GM13977 (cell line): Measurements from ENCODE around the gene CIRBP.

Experiments used
- DNase-seq: peaks from one replicate; pipeline ENCODE4 v3.0.0; 2012; ENCODE audit warnings: low spot score
- in situ Hi-C: fragments of 300-500 bp; cut with MboI; formaldehyde crosslinking; loops from one replicate; pipeline ENCODE4 v1.12.0; 2022; ENCODE audit warnings: low sequenced_read_pairs, low pct_unique_long_range_greater_than_20kb, mixed read lengths, inconsistent platforms; ENCODE audit not compliant: unreplicated experiment
- TF ChIP-seq, protein P1 (sequence below): IDR thresholded peaks from 2 replicates; pipeline ENCODE4 v1.5.1; 2012; ENCODE audit warnings: mild to moderate bottlenecking, control low read depth; ENCODE audit not compliant: insufficient read depth; ENCODE audit errors: extremely low read depth, missing control alignments

The CIRBP gene

DNA sequence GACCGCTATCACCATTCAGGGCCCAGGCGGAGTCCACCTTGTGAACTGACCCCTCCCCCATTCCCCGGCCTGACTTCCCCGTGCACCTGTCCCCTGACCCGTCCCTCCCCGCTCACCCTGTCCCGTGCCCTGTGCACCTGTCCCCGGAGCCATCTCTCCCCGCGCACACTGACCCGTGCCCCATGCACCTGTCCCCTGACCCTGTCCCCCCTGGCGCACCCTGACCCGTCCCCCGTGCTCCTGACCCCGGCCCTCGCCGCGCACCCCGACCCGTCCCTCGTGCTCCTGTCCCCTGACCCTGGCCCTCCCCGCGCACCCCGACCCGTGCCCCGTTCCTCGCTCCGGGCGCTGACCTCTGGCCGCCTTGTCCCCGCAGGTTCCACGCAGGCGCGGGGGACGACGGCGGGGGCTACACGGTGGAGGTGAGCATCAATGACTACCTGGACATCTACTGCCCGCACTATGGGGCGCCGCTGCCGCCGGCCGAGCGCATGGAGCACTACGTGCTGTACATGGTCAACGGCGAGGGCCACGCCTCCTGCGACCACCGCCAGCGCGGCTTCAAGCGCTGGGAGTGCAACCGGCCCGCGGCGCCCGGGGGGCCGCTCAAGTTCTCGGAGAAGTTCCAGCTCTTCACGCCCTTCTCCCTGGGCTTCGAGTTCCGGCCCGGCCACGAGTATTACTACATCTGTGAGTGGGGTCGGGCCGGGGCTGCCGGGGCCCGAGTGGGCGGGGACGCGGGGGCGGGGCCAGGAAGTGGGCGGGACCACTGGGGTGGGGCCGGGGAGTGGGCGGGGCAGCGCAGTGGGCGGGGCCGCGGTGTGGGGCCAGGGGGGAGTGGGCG, 26.3 kb downstream of the CIRBP start:
- in situ Hi-C loops, result loop anchor here (25.0 kb wide), 1 partner anchor 92 kb away; the partner anchor contains the start of gene NDUFS7
- TF ChIP-seq, protein P1, sequence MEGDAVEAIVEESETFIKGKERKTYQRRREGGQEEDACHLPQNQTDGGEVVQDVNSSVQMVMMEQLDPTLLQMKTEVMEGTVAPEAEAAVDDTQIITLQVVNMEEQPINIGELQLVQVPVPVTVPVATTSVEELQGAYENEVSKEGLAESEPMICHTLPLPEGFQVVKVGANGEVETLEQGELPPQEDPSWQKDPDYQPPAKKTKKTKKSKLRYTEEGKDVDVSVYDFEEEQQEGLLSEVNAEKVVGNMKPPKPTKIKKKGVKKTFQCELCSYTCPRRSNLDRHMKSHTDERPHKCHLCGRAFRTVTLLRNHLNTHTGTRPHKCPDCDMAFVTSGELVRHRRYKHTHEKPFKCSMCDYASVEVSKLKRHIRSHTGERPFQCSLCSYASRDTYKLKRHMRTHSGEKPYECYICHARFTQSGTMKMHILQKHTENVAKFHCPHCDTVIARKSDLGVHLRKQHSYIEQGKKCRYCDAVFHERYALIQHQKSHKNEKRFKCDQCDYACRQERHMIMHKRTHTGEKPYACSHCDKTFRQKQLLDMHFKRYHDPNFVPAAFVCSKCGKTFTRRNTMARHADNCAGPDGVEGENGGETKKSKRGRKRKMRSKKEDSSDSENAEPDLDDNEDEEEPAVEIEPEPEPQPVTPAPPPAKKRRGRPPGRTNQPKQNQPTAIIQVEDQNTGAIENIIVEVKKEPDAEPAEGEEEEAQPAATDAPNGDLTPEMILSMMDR, result no peak
- DNase-seq, result peak; percentile 84

DNA sequence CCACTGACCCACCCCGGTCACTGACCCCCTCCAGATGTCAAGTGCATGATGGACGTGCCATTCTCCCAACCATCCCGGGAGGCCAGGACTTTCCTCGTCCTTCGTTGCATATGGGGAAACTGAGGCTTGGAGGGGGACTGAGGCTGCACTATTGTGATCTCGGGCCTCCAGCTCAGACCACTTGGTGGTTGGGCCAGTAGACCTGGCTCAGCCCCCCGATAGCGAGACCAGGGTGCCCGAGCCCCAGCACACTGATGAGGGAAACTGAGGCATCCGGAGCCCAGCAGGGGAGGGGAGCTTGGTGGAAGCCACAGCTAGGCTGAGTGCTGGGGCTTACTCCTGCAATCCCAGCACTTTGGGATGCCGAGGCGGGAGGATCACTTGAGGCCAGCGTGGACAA, 26.9 kb downstream of the CIRBP start:
- TF ChIP-seq, protein P1, result no peak
- no peak for DNase-seq
- in situ Hi-C loops, result loop anchor here (25.0 kb wide), 1 partner anchor 91 kb away; the partner anchor contains the start of gene NDUFS7

DNA sequence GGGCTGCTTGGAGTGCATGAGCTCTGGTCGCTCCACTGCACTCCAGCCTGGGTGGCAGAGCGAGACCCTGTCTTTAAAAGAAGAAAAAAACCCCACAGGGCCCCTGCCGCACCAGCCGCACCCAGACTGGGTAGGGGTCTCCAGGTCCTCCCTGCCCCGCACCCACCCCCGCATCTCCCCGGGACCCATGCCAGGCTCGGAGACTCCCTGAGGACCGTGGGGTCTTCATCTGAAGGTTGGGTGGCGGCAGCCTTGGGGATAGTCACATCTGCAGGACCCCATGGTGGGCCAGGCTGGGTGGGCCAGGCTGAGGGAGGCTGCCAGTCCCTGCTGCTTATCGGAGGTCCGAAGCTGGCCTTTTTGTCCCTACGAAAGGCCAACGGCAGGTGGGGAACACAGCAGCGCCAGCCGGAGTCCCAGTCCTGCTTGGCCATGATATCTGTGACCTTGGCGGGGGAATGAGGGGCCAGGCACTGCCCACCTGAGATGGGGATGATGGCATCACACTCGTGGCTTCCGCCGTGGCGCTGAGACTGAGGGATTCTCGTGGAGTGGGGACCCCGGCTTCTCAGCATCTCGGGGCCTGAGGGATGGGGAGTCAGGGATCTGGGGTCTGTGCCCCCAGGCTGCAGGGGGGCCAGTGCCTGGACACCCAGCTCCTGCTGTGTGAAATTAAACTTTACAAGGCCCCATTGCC, 27.6 kb downstream of the CIRBP start:
- in situ Hi-C loops, result loop anchor here (25.0 kb wide), 1 partner anchor 91 kb away; the partner anchor contains the start of gene NDUFS7
- no peak for DNase-seq
- TF ChIP-seq, protein P1, result no peak

DNA sequence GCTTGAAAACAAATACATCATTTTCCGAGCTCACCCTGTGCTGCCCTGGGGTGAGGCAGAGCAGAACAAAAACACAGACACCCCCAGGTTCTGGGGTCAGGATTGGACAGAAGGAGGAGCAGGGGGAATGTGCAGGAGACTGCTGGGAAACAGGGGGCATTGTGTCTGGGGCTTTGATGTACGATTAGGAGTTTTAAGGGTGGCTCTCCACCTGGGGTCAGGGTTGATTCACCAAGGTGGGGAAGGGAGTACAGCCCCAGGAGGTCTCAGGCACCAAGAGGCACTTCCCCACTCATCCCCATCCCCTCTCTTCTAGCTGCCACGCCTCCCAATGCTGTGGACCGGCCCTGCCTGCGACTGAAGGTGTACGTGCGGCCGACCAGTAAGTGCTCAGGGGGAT, 29.1 kb downstream of the CIRBP start:
- in situ Hi-C loops, result loop anchor here (25.0 kb wide), 1 partner anchor 89 kb away; the partner anchor contains the start of gene NDUFS7
- DNase-seq, result no peak
- TF ChIP-seq, protein P1, result no peak

DNA sequence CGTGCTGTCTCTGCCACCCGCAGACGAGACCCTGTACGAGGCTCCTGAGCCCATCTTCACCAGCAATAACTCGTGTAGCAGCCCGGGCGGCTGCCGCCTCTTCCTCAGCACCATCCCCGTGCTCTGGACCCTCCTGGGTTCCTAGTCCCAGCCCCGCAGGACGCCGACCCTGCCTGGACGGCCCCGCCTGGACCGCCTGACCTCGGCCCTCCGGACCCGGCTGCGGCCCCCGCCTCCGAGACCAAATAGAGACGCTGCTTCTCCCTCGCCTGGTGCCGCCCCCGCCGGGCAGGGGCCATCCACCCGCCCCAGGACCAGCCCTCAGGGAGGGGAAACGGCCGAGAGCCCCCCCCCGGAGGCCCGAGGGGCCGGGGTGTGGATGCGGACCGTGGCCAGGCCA, 30.7 kb downstream of the CIRBP start:
- in situ Hi-C loops, result loop anchor here (25.0 kb wide), 1 partner anchor 88 kb away; the partner anchor contains the start of gene NDUFS7
- DNase-seq, result no peak
- TF ChIP-seq, protein P1, result no peak

DNA sequence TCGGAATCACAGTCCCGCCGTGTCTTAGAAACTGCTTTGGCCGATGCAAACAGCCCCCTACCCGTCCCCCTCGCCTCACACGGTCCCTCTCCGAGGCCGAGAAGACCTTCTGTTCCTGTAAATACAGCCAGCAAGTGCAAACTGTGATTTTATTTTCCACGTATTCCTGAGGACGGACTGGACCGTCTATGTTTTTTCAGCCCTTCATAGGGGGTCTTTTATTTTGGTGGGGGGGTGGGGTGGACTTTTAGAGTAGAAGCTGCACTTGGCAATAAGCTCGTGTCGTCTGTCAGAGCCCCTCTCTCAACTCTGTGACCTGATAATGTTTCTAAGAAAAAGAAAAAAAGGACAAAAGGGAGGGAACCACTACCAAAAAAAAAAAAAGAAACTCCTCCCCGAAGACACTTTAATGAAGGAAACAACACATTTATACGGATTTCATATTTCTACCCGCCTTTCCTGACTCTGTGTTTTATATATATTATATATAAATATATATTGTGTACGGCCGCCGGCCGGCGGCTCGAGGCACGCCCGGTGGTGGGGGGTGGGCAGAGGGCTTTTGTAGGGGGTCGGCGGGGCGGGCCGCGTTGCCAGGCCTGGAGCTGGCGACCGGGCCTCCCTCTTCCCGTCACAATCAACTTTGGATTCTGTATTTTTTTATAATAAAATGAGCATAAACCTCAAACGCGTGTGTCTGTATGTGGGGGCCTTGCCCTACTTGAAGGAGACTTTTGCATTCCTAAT, 31.8 kb downstream of the CIRBP start:
- no peak for DNase-seq
- TF ChIP-seq, protein P1, result no peak
- in situ Hi-C loops, result no loop called here
